ENCODE measurements around the gene SYT17. TPM values are rescaled to one million over a fixed set of nuclear protein-coding genes. Genes with fewer than 3 reads are reported as not detected.

Gene SYT17
- total RNA-seq, 1 donor from 2014 or later: not detected

- no peak for TF ChIP-seq CTCF (IDR thresholded peaks at IDR 0.05)
- H3K4me3 Mint-ChIP-seq (ENCODE audit: unreplicated experiment): no peak overlapping the region
- peaks cover 9% of the 10 kb centered on the region for H3K36me3 Mint-ChIP-seq (ENCODE audit: unreplicated experiment)
- H3K27me3 Mint-ChIP-seq (ENCODE audit: unreplicated experiment): no peaks in the 10 kb centered on the region
- no peak overlapping the region for H3K27ac Mint-ChIP-seq (ENCODE audit: unreplicated experiment)
- H3K4me1 Mint-ChIP-seq (ENCODE audit: unreplicated experiment): peaks cover 25% of the 10 kb centered on the region
- H3K9me3 Mint-ChIP-seq (ENCODE audit: unreplicated experiment): no peaks in the 10 kb centered on the region
- no peak for DNase-seq (ENCODE audit: extremely low spot score, unreplicated experiment)
Measured at GRCh38 chr16:19127205-19127604, 40.8 kb upstream of the SYT17 start.

GRCh38 chr16:19127674-19128131, 40.3 kb upstream of the SYT17 start:
- Mint-ChIP-seq H3K27ac (ENCODE audit: unreplicated experiment) (no peak overlapping the region), H3K4me3 (ENCODE audit: unreplicated experiment) (no peak overlapping the region), H3K9me3 (ENCODE audit: unreplicated experiment) (no peaks in the 10 kb centered on the region), H3K27me3 (ENCODE audit: unreplicated experiment) (no peaks in the 10 kb centered on the region), H3K4me1 (ENCODE audit: unreplicated experiment) (peaks cover 25% of the 10 kb centered on the region), H3K36me3 (ENCODE audit: unreplicated experiment) (peaks cover 5% of the 10 kb centered on the region)
- DNase-seq (ENCODE audit: extremely low spot score, unreplicated experiment): no peak
- TF ChIP-seq CTCF (IDR thresholded peaks at IDR 0.05): no peak

- TF ChIP-seq CTCF (IDR thresholded peaks at IDR 0.05): no peak
- no peaks in the 10 kb centered on the region for H3K27me3 Mint-ChIP-seq (ENCODE audit: unreplicated experiment)
- no peak overlapping the region for H3K27ac Mint-ChIP-seq (ENCODE audit: unreplicated experiment)
- H3K36me3 Mint-ChIP-seq (ENCODE audit: unreplicated experiment): peaks cover 3% of the 10 kb centered on the region
- no peak for DNase-seq (ENCODE audit: extremely low spot score, unreplicated experiment)
- H3K4me1 Mint-ChIP-seq (ENCODE audit: unreplicated experiment): peaks cover 25% of the 10 kb centered on the region
- no peaks in the 10 kb centered on the region for H3K9me3 Mint-ChIP-seq (ENCODE audit: unreplicated experiment)
- H3K4me3 Mint-ChIP-seq (ENCODE audit: unreplicated experiment): no peak overlapping the region
Measured at GRCh38 chr16:19128454-19129200, 39.4 kb upstream of the SYT17 start.

- Mint-ChIP-seq H3K4me1 (ENCODE audit: unreplicated experiment) (peaks cover 28% of the 10 kb centered on the region), H3K4me3 (ENCODE audit: unreplicated experiment) (no peak overlapping the region), H3K27ac (ENCODE audit: unreplicated experiment) (peak overlapping the region; percentile 95), H3K36me3 (ENCODE audit: unreplicated experiment) (no peaks in the 10 kb centered on the region), H3K27me3 (ENCODE audit: unreplicated experiment) (no peaks in the 10 kb centered on the region), H3K9me3 (ENCODE audit: unreplicated experiment) (no peaks in the 10 kb centered on the region)
- no peak for TF ChIP-seq CTCF (IDR thresholded peaks at IDR 0.05)
- DNase-seq (ENCODE audit: extremely low spot score, unreplicated experiment): no peak
Measured at GRCh38 chr16:19130385-19130784, 37.7 kb upstream of the SYT17 start.

- H3K9me3 Mint-ChIP-seq (ENCODE audit: unreplicated experiment): no peaks in the 10 kb centered on the region
- peak overlapping the region; percentile 95 for H3K27ac Mint-ChIP-seq (ENCODE audit: unreplicated experiment)
- H3K36me3 Mint-ChIP-seq (ENCODE audit: unreplicated experiment): no peaks in the 10 kb centered on the region
- H3K4me3 Mint-ChIP-seq (ENCODE audit: unreplicated experiment): peak overlapping the region; percentile 28
- TF ChIP-seq CTCF (IDR thresholded peaks at IDR 0.05): no peak
- DNase-seq (ENCODE audit: extremely low spot score, unreplicated experiment): no peak
- no peaks in the 10 kb centered on the region for H3K27me3 Mint-ChIP-seq (ENCODE audit: unreplicated experiment)
- H3K4me1 Mint-ChIP-seq (ENCODE audit: unreplicated experiment): peaks cover 35% of the 10 kb centered on the region
Measured at GRCh38 chr16:19130852-19131824, 36.9 kb upstream of the SYT17 start.

Data from osteocyte (in vitro differentiated cells).